Measurements from ENCODE around the gene TWF2. TPM values are rescaled to one million over a fixed set of nuclear protein-coding genes. Genes with fewer than 3 reads are reported as not detected.

TWF2 gene
- total RNA-seq, 1 experiment from 2014 or later = 44.8 TPM

GRCh38 chr3:52240059-52240885 is 1.3 kb upstream of the TWF2 start:
- peaks cover 39 to 48% of the 10 kb centered on the region in 2 experiments for H3K4me1 Mint-ChIP-seq
- no CpG with 5 or more reads among the region's 1 CpG for WGBS (ENCODE audit: extremely low coverage, insufficient read length, low lambda C conversion rate)
- no peak overlapping the region for H3K27ac ChIP-seq (ENCODE audit: insufficient read length, low read depth, low read length)
- H3K4me1 ChIP-seq (ENCODE audit: insufficient read depth, low read length) = peaks cover 15% of the 10 kb centered on the region
- H3K4me2 ChIP-seq (ENCODE audit: insufficient read depth, insufficient read length, low read length) = no peak overlapping the region
- no peak overlapping the region for H3K18ac ChIP-seq (ENCODE audit: insufficient read length, low read depth, low read length)
- H3K23ac ChIP-seq (ENCODE audit: insufficient read length, low read depth, low read length) = no peak overlapping the region
- no peak for TF ChIP-seq CTCF (conservative IDR thresholded peaks at IDR 0.05)
- H2AFZ ChIP-seq (ENCODE audit: low read length) = no peak overlapping the region
- H3K79me2 ChIP-seq (ENCODE audit: insufficient read depth, low read length) = peaks cover 5% of the 10 kb centered on the region; the same call in 1 of the 2 replicates
- H4K20me1 ChIP-seq (ENCODE audit: control insufficient read depth, insufficient read depth, insufficient read length) = no peaks in the 10 kb centered on the region
- no peak overlapping the region for H3K14ac ChIP-seq (ENCODE audit: insufficient read depth, low read length)
- H2BK20ac ChIP-seq (ENCODE audit: low read depth, low read length, poor library complexity, severe bottlenecking) = no peak overlapping the region
- H2AK5ac ChIP-seq (ENCODE audit: insufficient read length, low read length) = no peak overlapping the region
- H3K36me3 Mint-ChIP-seq (ENCODE audit: insufficient read depth in 1 of 3, low read depth in 3 of 3) = peaks cover 0 to 12% (median 10%) of the 10 kb centered on the region in 3 experiments; a peak in 4 of 7 replicates
- peak overlapping the region; percentile 91 to 95 for H3K4me3 Mint-ChIP-seq
- no peak overlapping the region for H3K9ac ChIP-seq (ENCODE audit: extremely low read depth, insufficient read length, low read length)
- no peaks in the 10 kb centered on the region for H3K9me3 ChIP-seq (ENCODE audit: control insufficient read depth, low read depth, low read length)
- H3K56ac ChIP-seq (ENCODE audit: insufficient read length, low read depth, low read length) = no peak overlapping the region
- no peak overlapping the region for H3K4ac ChIP-seq (ENCODE audit: low read depth, low read length)
- peak; percentile 61 for DNase-seq
- peaks cover 0 to 5% of the 10 kb centered on the region in 2 experiments; a peak in 2 of 5 replicates for H3K9me3 Mint-ChIP-seq
- H3K23me2 ChIP-seq (ENCODE audit: insufficient read length, low read depth, low read length, poor library complexity, severe bottlenecking) = peaks cover 9% of the 10 kb centered on the region
- H3K27ac Mint-ChIP-seq = peak overlapping the region in 2 of 3 experiments; percentile 39 to 96; a peak in 5 of 7 replicates
- no peaks in the 10 kb centered on the region for H3K79me1 ChIP-seq (ENCODE audit: insufficient read depth, low read depth, low read length, poor library complexity, severe bottlenecking)
- no peak overlapping the region for H2BK12ac ChIP-seq (ENCODE audit: insufficient read length, low read depth, low read length)
- no peak overlapping the region for H3T11ph ChIP-seq (ENCODE audit: low read length)
- H4K91ac ChIP-seq (ENCODE audit: insufficient read length, low read depth, low read length) = no peak overlapping the region
- no peak overlapping the region for H2BK5ac ChIP-seq (ENCODE audit: insufficient read length, low read length)
- H2BK15ac ChIP-seq (ENCODE audit: low read depth, low read length) = no peak overlapping the region
- peaks cover 9% of the 10 kb centered on the region; the same call in 1 of the 2 replicates for H3K27me3 ChIP-seq (ENCODE audit: insufficient read depth, low read length)
- H3K27me3 Mint-ChIP-seq (ENCODE audit: low read depth) = peaks cover 27% of the 10 kb centered on the region
- H4K5ac ChIP-seq (ENCODE audit: insufficient read length, low read depth, low read length) = no peak overlapping the region
- H4K8ac ChIP-seq (replicated peaks; ENCODE audit: insufficient read length, low read depth, low read length) = no peak overlapping the region
- H2BK120ac ChIP-seq (ENCODE audit: low read depth, low read length, poor library complexity, severe bottlenecking) = no peak overlapping the region
